WI38 (cell line): ENCODE data around the gene PKD1L1.

Experiments used
- H3K4me3 ChIP-seq: 2 replicates; pipeline ENCODE4 v1.5.1; 2011; ENCODE audit warnings: low read depth, mild to moderate bottlenecking, control low read depth, low read length
- CTCF ChIP-seq: IDR thresholded peaks from 2 replicates; pipeline ENCODE4 v1.5.1; 2012; ENCODE audit warnings: low read depth, mild to moderate bottlenecking, control low read depth, low read length

Gene PKD1L1

GRCh38 chr7:47833211-47833610, 115.1 kb downstream of the PKD1L1 start:
- H3K4me3 ChIP-seq: no peak overlapping the region
- TF ChIP-seq CTCF: no peak

GRCh38 chr7:47832105-47832715, 116.1 kb downstream of the PKD1L1 start:
- TF ChIP-seq CTCF: no peak
- H3K4me3 ChIP-seq: no peak overlapping the region

- no peak overlapping the region for H3K4me3 ChIP-seq
- TF ChIP-seq CTCF: no peak
Measured at GRCh38 chr7:47830015-47830414, 118.3 kb downstream of the PKD1L1 start.

GRCh38 chr7:47827871-47828270, 120.4 kb downstream of the PKD1L1 start:
- H3K4me3 ChIP-seq: no peak overlapping the region
- no peak for TF ChIP-seq CTCF

GRCh38 chr7:47827351-47827756, 120.9 kb downstream of the PKD1L1 start:
- no peak for TF ChIP-seq CTCF
- no peak overlapping the region for H3K4me3 ChIP-seq

GRCh38 chr7:47826754-47827153, 121.5 kb downstream of the PKD1L1 start:
- no peak overlapping the region for H3K4me3 ChIP-seq
- TF ChIP-seq CTCF: no peak

- no peak for TF ChIP-seq CTCF
- H3K4me3 ChIP-seq: no peak overlapping the region
Measured at GRCh38 chr7:47819607-47819920, 128.7 kb downstream of the PKD1L1 start.
